Kidney epithelial cell (primary cell): ENCODE results near the gene IFNL2. TPM values are rescaled to one million over a fixed set of nuclear protein-coding genes. Genes with fewer than 3 reads are reported as not detected.

Source experiments
- DNase-seq: peaks from one replicate; pipeline ENCODE4 v3.0.0-alpha.2; 2010; ENCODE audit warnings: low read depth
- H3K27me3 ChIP-seq: 2 replicates; pipeline ENCODE4 v1.6.0; 2011; ENCODE audit warnings: low read length; ENCODE audit not compliant: control insufficient read depth, insufficient read depth
- H3K36me3 ChIP-seq: 2 replicates; pipeline ENCODE4 v1.5.1; 2011; ENCODE audit warnings: low read length; ENCODE audit not compliant: control insufficient read depth, insufficient read depth
- H3K4me3 ChIP-seq: 2 replicates; pipeline ENCODE4 v1.5.1; 2011; ENCODE audit warnings: low read depth, mild to moderate bottlenecking, control low read depth, low read length
- total RNA-seq: library from RNA; depleted of rRNA; stranded (reverse); fragments of >200 nt; gene quantifications from 2 replicates; pipeline ENCODE4 v1.2.3, GENCODE V29; 2015
- TF ChIP-seq, protein P1 (sequence below): IDR thresholded peaks from 2 replicates; pipeline ENCODE4 v1.5.1; 2011; ENCODE audit warnings: mild to moderate bottlenecking, moderate library complexity, low read length, control low read depth, inconsistent platforms; ENCODE audit not compliant: insufficient read depth, poor library complexity, severe bottlenecking

The IFNL2 gene
- total RNA-seq, 1 donor from 2014 or later = not detected

DNA sequence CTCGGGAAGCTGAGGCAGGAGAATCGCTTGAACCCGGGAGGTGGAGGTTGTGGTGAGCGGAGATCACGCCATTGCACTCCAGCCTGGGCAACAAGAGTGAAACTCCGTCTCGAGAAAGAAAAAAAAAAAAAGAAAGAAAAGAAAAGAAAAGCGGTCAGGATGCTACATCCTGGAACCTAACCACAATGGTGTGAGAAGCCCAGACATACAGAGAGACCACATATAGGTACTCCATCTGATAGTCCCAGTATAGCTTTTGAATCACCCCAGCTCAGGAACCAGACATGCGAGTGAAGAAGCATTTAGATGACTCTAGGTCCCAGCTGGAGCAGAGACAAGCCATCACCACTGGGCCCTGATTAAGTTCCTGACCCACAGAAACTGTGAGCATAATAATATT is 31.2 kb downstream of the IFNL2 start:
- Histone ChIP-seq H3K27me3 (peaks cover 12% of the 10 kb centered on the region), H3K36me3 (no peaks in the 10 kb centered on the region), H3K4me3 (no peak overlapping the region)
- DNase-seq = no peak
- TF ChIP-seq, protein P1, sequence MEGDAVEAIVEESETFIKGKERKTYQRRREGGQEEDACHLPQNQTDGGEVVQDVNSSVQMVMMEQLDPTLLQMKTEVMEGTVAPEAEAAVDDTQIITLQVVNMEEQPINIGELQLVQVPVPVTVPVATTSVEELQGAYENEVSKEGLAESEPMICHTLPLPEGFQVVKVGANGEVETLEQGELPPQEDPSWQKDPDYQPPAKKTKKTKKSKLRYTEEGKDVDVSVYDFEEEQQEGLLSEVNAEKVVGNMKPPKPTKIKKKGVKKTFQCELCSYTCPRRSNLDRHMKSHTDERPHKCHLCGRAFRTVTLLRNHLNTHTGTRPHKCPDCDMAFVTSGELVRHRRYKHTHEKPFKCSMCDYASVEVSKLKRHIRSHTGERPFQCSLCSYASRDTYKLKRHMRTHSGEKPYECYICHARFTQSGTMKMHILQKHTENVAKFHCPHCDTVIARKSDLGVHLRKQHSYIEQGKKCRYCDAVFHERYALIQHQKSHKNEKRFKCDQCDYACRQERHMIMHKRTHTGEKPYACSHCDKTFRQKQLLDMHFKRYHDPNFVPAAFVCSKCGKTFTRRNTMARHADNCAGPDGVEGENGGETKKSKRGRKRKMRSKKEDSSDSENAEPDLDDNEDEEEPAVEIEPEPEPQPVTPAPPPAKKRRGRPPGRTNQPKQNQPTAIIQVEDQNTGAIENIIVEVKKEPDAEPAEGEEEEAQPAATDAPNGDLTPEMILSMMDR = no peak

DNA sequence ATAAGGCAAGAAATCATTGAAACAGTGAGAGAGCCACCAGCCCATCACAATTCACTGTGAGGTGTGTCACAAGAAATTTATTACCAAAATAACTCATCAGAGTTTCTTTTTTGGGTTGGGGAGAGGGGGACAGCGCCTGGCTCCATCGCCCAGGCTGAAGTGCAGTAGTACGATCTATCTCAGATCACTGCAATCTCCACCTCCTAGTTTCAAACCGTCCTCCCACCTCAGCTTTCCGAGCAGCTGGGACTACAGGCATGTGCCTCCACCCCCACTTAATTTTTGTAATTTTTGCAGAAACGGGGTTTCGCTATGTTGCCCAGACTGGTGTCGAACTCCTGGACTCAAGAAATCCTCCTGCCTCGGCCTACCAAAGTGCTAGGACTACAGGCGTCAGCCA is 31.6 kb downstream of the IFNL2 start:
- H3K36me3 ChIP-seq = no peaks in the 10 kb centered on the region
- H3K4me3 ChIP-seq = no peak overlapping the region
- peaks cover 16% of the 10 kb centered on the region for H3K27me3 ChIP-seq
- DNase-seq = no peak
- TF ChIP-seq, protein P1 = no peak

DNA sequence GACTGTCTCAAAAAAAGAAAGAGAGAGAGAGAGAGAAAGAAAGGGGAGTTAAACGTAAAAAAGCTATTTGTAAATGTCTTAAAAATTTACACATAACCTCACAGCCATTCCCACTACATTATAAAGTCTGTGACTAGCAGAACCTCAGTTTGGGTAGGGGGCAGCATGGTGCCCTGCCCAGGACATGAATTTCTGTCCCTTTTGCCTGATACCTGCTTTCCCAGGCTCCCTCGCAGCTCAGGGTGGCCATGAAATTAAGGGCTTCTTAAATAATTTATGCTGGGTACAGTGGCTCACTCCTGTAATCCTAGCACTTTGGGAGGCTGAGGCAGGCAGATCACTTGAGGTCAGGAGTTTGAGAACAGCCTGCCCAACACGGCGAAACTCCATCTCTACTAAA is 32.8 kb downstream of the IFNL2 start:
- peaks cover 23% of the 10 kb centered on the region for H3K27me3 ChIP-seq
- H3K4me3 ChIP-seq = no peak overlapping the region
- DNase-seq = no peak
- H3K36me3 ChIP-seq = no peaks in the 10 kb centered on the region
- TF ChIP-seq, protein P1 = no peak

DNA sequence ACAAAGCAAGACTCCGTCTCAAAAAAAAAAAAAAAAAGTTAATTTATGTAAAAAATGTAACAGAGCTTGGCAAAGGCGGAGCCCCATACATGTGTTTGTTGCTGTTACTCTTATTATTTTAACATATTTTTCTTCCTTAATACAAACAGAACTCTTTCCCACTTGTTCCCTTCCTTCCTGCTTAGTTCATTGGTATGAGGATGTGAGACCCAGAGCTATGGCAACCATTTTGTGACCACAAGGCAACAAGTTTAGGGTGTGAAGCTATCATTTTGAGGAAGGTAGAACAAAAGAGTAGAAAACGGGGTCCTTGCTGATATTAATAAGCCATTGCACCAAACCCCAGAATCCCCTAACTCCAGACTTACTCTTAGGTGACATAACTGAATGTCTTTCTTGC is 33.4 kb downstream of the IFNL2 start:
- Histone ChIP-seq H3K36me3 (no peaks in the 10 kb centered on the region), H3K27me3 (peaks cover 22% of the 10 kb centered on the region), H3K4me3 (no peak overlapping the region)
- TF ChIP-seq, protein P1 = no peak
- no peak for DNase-seq

DNA sequence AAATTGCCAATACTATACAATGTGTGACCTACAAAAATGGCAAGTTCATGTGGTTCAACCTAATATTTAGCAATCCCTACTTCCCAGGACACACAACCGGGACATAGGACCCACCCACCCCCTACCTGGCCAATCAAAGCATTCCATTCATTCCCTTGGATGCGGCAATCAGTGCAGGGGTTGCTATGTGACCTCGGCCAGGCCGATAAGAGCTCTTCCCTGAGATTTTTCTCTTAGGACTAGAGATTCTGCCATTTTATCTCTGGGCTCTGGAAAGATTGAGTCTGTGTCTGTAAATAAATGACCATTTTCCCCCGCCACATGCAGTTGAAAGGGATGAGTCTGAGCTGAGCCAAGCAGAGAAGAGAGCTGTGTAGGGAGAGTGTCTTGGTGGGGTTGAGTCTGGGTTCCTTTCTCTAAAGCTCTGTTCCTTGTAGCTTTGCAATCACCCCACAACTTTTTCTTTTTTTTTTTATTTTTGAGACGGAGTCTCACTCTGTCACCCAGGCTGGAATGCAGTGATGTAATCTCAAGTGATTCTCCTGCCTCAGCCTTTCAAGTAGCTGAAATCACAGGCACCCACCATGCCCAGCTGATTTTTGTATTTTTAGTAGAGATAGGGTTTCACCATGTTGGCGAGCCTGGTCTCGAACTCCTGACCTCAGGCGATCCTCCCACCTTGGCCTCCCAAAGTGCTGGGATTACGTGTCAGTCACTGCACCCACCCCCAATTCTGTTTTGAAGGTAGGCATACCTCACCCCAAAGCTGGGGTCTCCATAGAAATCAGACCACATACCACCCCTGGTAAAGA is 35.4 kb downstream of the IFNL2 start:
- no peaks in the 10 kb centered on the region for H3K36me3 ChIP-seq
- TF ChIP-seq, protein P1 = no peak
- no peak overlapping the region for H3K4me3 ChIP-seq
- H3K27me3 ChIP-seq = peaks cover 39% of the 10 kb centered on the region
- DNase-seq = no peak

DNA sequence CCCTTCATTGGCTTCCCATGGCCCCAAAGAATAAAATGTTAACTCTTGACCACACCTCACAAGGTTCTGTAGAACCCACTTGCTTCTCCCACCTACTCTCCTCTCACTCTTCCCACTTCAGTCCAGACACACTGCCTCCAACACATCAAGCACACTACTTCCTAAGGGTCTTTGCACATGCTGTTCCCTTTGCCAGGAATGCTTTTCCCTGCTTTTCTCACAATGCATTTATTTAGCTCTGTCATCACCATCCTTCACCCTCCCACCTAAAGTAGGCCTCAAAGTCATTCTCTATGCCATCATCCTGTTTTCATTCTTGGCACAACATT is 36.0 kb downstream of the IFNL2 start:
- TF ChIP-seq, protein P1 = no peak
- Histone ChIP-seq H3K4me3 (no peak overlapping the region), H3K36me3 (no peaks in the 10 kb centered on the region), H3K27me3 (peaks cover 44% of the 10 kb centered on the region)
- DNase-seq = no peak
